H1 (cell line): ENCODE data around the gene PDGFA. TPM values are rescaled to one million over a fixed set of nuclear protein-coding genes. Genes with fewer than 3 reads are reported as not detected.

Experiments used
- CTCF ChIA-PET: fragments of 300-600 bp; sonication (Branson Sonifier 250); formaldehyde crosslinking; loops from one replicate; lab custom pipeline; 2021; ENCODE audit not compliant: partially characterized antibody; lab: Charles Lee
- POLR2A ChIA-PET: fragments of 300-600 bp; sonication (Branson Sonifier 250); formaldehyde crosslinking; loops from one replicate; lab custom pipeline; 2021; ENCODE audit warnings: inconsistent platforms; ENCODE audit not compliant: partially characterized antibody; lab: Charles Lee
- DNase-seq, 2 experiments: peaks; one replicate each; pipeline versions ENCODE4 v3.0.0 to v3.0.0-alpha.2; 2010 to 2022; ENCODE audit warnings: low spot score in 2 of 2, low read depth in 1 of 2, mixed read lengths in 1 of 2
- FAIRE-seq: peaks from 2 replicates; lab custom pipeline; 2011; peaks lifted over from hg19 to GRCh38; lab: Jason Lieb, UNC
- H2AFZ ChIP-seq: 2 replicates; pipeline ENCODE4 v1.8.1; 2012; ENCODE audit warnings: low read length, inconsistent platforms
- H2AK5ac ChIP-seq: 2 replicates; pipeline ENCODE4 v1.6.1; 2013; ENCODE audit warnings: low read depth, low read length
- H2BK120ac ChIP-seq: replicated peaks from 2 replicates; pipeline ENCODE3; 2013; ENCODE audit warnings: low read depth, low read length, inconsistent platforms
- H2BK12ac ChIP-seq: 2 replicates; pipeline ENCODE4 v1.6.1; 2013; ENCODE audit warnings: low read depth, low read length
- H2BK15ac ChIP-seq: 2 replicates; pipeline ENCODE4 v1.6.1; 2013; ENCODE audit warnings: low read length
- H2BK20ac ChIP-seq: 2 replicates; pipeline ENCODE4 v1.6.1; 2013; ENCODE audit warnings: low read length
- H2BK5ac ChIP-seq: 2 replicates; pipeline ENCODE4 v1.6.1; 2013; ENCODE audit warnings: low read depth, low read length
- H3K14ac ChIP-seq: 2 replicates; pipeline ENCODE4 v1.6.1; 2013; ENCODE audit warnings: inconsistent platforms; ENCODE audit not compliant: insufficient read length
- H3K18ac ChIP-seq: 2 replicates; pipeline ENCODE4 v1.6.1; 2013; ENCODE audit warnings: low read length; ENCODE audit errors: extremely low read depth
- H3K23ac ChIP-seq: 2 replicates; pipeline ENCODE4 v1.6.1; 2013; ENCODE audit warnings: inconsistent platforms; ENCODE audit not compliant: insufficient read length
- H3K23me2 ChIP-seq: 2 replicates; pipeline ENCODE4 v1.6.1; 2013; ENCODE audit warnings: low read depth, low read length
- H3K27ac ChIP-seq: 2 replicates; pipeline ENCODE4 v1.6.1; 2011; ENCODE audit warnings: low read depth, low read length, inconsistent platforms
- H3K27me3 ChIP-seq, 4 experiments: replicated peaks in 1 of 4; 1 replicate in 1 of 4; 2 replicates in 3 of 4; pipeline versions ENCODE4 v1.6.1 to v1.8.1; 2011 to 2013; ENCODE audit warnings: low read length in 3 of 4, mild to moderate bottlenecking in 3 of 4, inconsistent platforms in 2 of 4, mixed read lengths in 2 of 4, moderate library complexity in 1 of 4; ENCODE audit not compliant: control insufficient read depth in 3 of 4, insufficient read depth in 3 of 4; ENCODE audit errors: extremely low read depth in 1 of 4
- H3K36me3 ChIP-seq, 4 experiments: 2 replicates each; pipeline versions ENCODE4 v1.6.1 to v1.8.1; 2011 to 2013; ENCODE audit warnings: mild to moderate bottlenecking in 4 of 4, low read length in 3 of 4, moderate library complexity in 2 of 4, control low read depth in 1 of 4, inconsistent platforms in 1 of 4; ENCODE audit not compliant: insufficient read depth in 4 of 4, control insufficient read depth in 2 of 4
- H3K4ac ChIP-seq: replicated peaks from 2 replicates; pipeline ENCODE3; 2013; ENCODE audit warnings: low read length, low read depth, mixed read lengths, inconsistent platforms; ENCODE audit not compliant: insufficient read length
- H3K4me1 ChIP-seq, 4 experiments: replicated peaks in 1 of 4; 1 replicate in 1 of 4; 2 replicates in 3 of 4; pipeline versions ENCODE4 v1.6.1 to v1.8.1; 2011 to 2013; ENCODE audit warnings: low read length in 3 of 4, inconsistent platforms in 2 of 4, mixed read lengths in 1 of 4; ENCODE audit not compliant: insufficient read depth in 4 of 4, control insufficient read depth in 3 of 4
- H3K4me2 ChIP-seq, 2 experiments: 2 replicates each; pipeline versions ENCODE4 v1.6.1 to v1.8.1; 2011 to 2013; ENCODE audit warnings: low read depth in 2 of 2, low read length in 2 of 2, control low read depth in 1 of 2, inconsistent platforms in 1 of 2, mild to moderate bottlenecking in 1 of 2; ENCODE audit not compliant: insufficient read depth in 1 of 2
- H3K4me3 ChIP-seq, 4 experiments: fragments of 200-600, 300-600 bp in 1 of 4; sonication (generic), shearing (Covaris generic), sonication (Bioruptor Twin) in 1 of 4; 2 replicates each; pipeline versions ENCODE4 v1.5.1 to v1.8.1; 2011 to 2016; ENCODE audit warnings: low read length in 4 of 4, low read depth in 3 of 4, control low read depth in 2 of 4, inconsistent platforms in 2 of 4, mild to moderate bottlenecking in 2 of 4, mixed read lengths in 1 of 4, moderate library complexity in 1 of 4; ENCODE audit not compliant: insufficient read depth in 2 of 4; ENCODE audit errors: extremely low read depth in 1 of 4
- H3K56ac ChIP-seq: replicated peaks from 2 replicates; pipeline ENCODE3; 2013; ENCODE audit warnings: low read depth, mild to moderate bottlenecking, mixed read lengths, low read length, inconsistent platforms; ENCODE audit not compliant: insufficient read length
- H3K79me1 ChIP-seq: 2 replicates; pipeline ENCODE4 v1.6.1; 2013; ENCODE audit warnings: low read depth, low read length, control low read depth
- H3K79me2 ChIP-seq, 2 experiments: 2 replicates each; pipeline versions ENCODE4 v1.6.1 to v1.8.1; 2012 to 2013; ENCODE audit warnings: low read length in 2 of 2, mild to moderate bottlenecking in 2 of 2, inconsistent platforms in 1 of 2; ENCODE audit not compliant: insufficient read depth in 2 of 2, control insufficient read depth in 1 of 2
- H3K9ac ChIP-seq, 4 experiments: replicated peaks in 1 of 4; 1 replicate in 1 of 4; 2 replicates in 3 of 4; pipeline versions ENCODE4 v1.6.1 to v1.8.1; 2011 to 2013; ENCODE audit warnings: low read depth in 3 of 4, low read length in 3 of 4, control low read depth in 2 of 4, mild to moderate bottlenecking in 2 of 4, moderate library complexity in 2 of 4, inconsistent platforms in 1 of 4; ENCODE audit errors: extremely low read depth in 1 of 4
- H3K9me3 ChIP-seq, 2 experiments: 2 replicates each; pipeline versions ENCODE4 v1.6.1 to v1.8.1; 2012 to 2013; ENCODE audit warnings: mild to moderate bottlenecking in 2 of 2, moderate library complexity in 2 of 2, control low read depth in 1 of 2, inconsistent platforms in 1 of 2, low read depth in 1 of 2, low read length in 1 of 2, mixed read lengths in 1 of 2; ENCODE audit not compliant: insufficient read depth in 2 of 2
- H4K20me1 ChIP-seq, 2 experiments: replicated peaks in 1 of 2; 2 replicates each; pipeline versions ENCODE3 to v1.8.1; 2011 to 2013; ENCODE audit warnings: inconsistent platforms in 2 of 2, low read length in 2 of 2, mild to moderate bottlenecking in 1 of 2; ENCODE audit not compliant: insufficient read depth in 2 of 2, control insufficient read depth in 1 of 2
- H4K5ac ChIP-seq: 2 replicates; pipeline ENCODE4 v1.6.1; 2013; ENCODE audit warnings: low read length, low read depth, mixed read lengths, inconsistent platforms; ENCODE audit not compliant: insufficient read length
- H4K8ac ChIP-seq: 2 replicates; pipeline ENCODE4 v1.8.0; 2013; ENCODE audit warnings: mild to moderate bottlenecking, moderate library complexity, low read length, inconsistent platforms; ENCODE audit not compliant: insufficient read depth; ENCODE audit errors: extremely low read depth
- H4K91ac ChIP-seq: replicated peaks from 2 replicates; pipeline ENCODE3; 2013; ENCODE audit warnings: low read length, mixed read lengths, inconsistent platforms; ENCODE audit not compliant: insufficient read length
- ASH2L ChIP-seq: fragments of 200-600, 300-600 bp; sonication (generic); IDR thresholded peaks from one replicate; pipeline ENCODE4 v1.7.1; 2017; ENCODE audit warnings: low read length
- CBX5 ChIP-seq: fragments of 300-800, 300-1000 bp; sonication (generic); IDR thresholded peaks from 2 replicates; pipeline ENCODE4 v1.7.1; 2016; ENCODE audit warnings: antibody characterized with exemption, low read length, low read depth
- CTCF ChIP-seq, 3 experiments: IDR thresholded peaks; 1 replicate in 2 of 3; 2 replicates in 1 of 3; pipeline versions ENCODE4 v1.5.1 to v1.6.1; 2011; ENCODE audit warnings: low read length in 3 of 3, mild to moderate bottlenecking in 3 of 3, inconsistent platforms in 2 of 3, low read depth in 1 of 3, moderate library complexity in 1 of 3; ENCODE audit not compliant: insufficient read depth in 1 of 3; ENCODE audit errors: control extremely low read depth in 1 of 3
- JUND ChIP-seq: IDR thresholded peaks from 2 replicates; pipeline ENCODE4 v1.6.1; 2011; ENCODE audit warnings: mild to moderate bottlenecking, improper control_type of control experiment, low read length
- NANOG ChIP-seq: IDR thresholded peaks from 2 replicates; pipeline ENCODE4 v1.6.1; 2011; ENCODE audit warnings: low read length, low read depth, mild to moderate bottlenecking, inconsistent platforms; ENCODE audit not compliant: insufficient read depth, poor library complexity, severe bottlenecking
- RNF2 ChIP-seq: fragments of 200-900, 300-1000 bp; sonication (generic); IDR thresholded peaks from 2 replicates; pipeline ENCODE4 v1.7.1; 2016; ENCODE audit warnings: borderline replicate concordance, low read depth, mild to moderate bottlenecking, antibody characterized with exemption, low read length; ENCODE audit not compliant: poor library complexity, severe bottlenecking; ENCODE audit errors: missing control alignments
- SIX5 ChIP-seq: IDR thresholded peaks from 2 replicates; pipeline ENCODE4 v1.6.1; 2011; ENCODE audit warnings: mild to moderate bottlenecking, low read depth, low read length
- TCF12 ChIP-seq: IDR thresholded peaks from 2 replicates; pipeline ENCODE4 v1.6.1; 2011; ENCODE audit warnings: low read depth, mild to moderate bottlenecking, low read length
- WGBS, 2 experiments: shearing (Covaris generic) in 1 of 2; methylation state at CpG; one replicate each; pipeline versions ENCODE4 v1.1.6 to v1.1.7; 2013 to 2015; ENCODE audit warnings: low lambda C conversion rate in 2 of 2, mixed read lengths in 2 of 2, inconsistent platforms in 1 of 2, low coverage in 1 of 2, missing lambda C conversion rate in 1 of 2; ENCODE audit not compliant: insufficient replicate concordance in 2 of 2, insufficient coverage in 1 of 2, insufficient read length in 1 of 2; ENCODE audit errors: extremely low coverage in 1 of 2, missing lambda C conversion rate in 1 of 2; 5-methylcytosine and 5-hydroxymethylcytosine counted together
- polyA plus RNA-seq, 7 experiments: library from polyadenylated mRNA; depleted of rRNA in 3 of 7; stranded (reverse) in 5 of 7; unstranded in 2 of 7; fragments of >200 nt in 5 of 7; fragments of 200-250 nt in 2 of 7; gene quantifications; 1 replicate in 5 of 7; 2 replicates in 1 of 7; 4 replicates in 1 of 7; pipeline versions ENCODE4 v1.2.1 to v1.2.3, GENCODE V29; 2011 to 2013; ENCODE audit warnings: missing spikeins in 2 of 7, mixed read lengths in 2 of 7
- total RNA-seq: library from RNA; stranded (reverse); fragmentation: NEBNext Ultra II Directional; extraction: Animal tissue kit (Norgen Biotek cat#: 25700); gene quantifications from 2 replicates; pipeline ENCODE4 v1.2.1, GENCODE V29; 2021

PDGFA gene
- total and polyA plus RNA-seq, 2 of the 8 experiments (the other 6 are each of a cell fraction or from before 2014, with no cell fraction given) = 21.1 to 43.0 TPM

GRCh38 chr7:567305-567883, 47.7 kb upstream of the PDGFA start:
- no peak overlapping the region for H4K8ac ChIP-seq
- POLR2A ChIA-PET = no interaction called here

More at GRCh38 chr7:567305-567883, 47.7 kb upstream of the PDGFA start:
- H3K56ac ChIP-seq = no peak overlapping the region
- no peak overlapping the region for H3K14ac ChIP-seq
- no peak overlapping the region for H2BK20ac ChIP-seq
- H4K5ac ChIP-seq = no peak overlapping the region
- WGBS, 2 experiments = 81% methylated on average over 2 of the region's 3 CpGs; no CpG with 5 or more reads in 1 of the 2 experiments
- no peak for FAIRE-seq
- TF ChIP-seq CBX5 (no peak), SIX5 (no peak), TCF12 (no peak), NANOG (no peak), CTCF (IDR thresholded peaks at IDR 0.05; ENCODE audit: control extremely low read depth in 1 of 3, insufficient read depth in 1 of 3, low read depth in 1 of 3, low read length in 3 of 3) (no peak), ASH2L (no peak), RNF2 (no peak), JUND (no peak)
- H4K91ac ChIP-seq = no peak overlapping the region
- peaks cover 0 to 9% (median 6%) of the 10 kb centered on the region in 4 experiments; a peak in 5 of 7 replicates for H3K4me1 ChIP-seq
- H3K27me3 ChIP-seq = no peaks in the 10 kb centered on the region
- no peak overlapping the region for H2BK5ac ChIP-seq
- H2BK12ac ChIP-seq = no peak overlapping the region
- peaks cover 3 to 9% of the 10 kb centered on the region in 2 experiments for H4K20me1 ChIP-seq
- no peak overlapping the region for H2AFZ ChIP-seq
- H3K36me3 ChIP-seq = no peaks in the 10 kb centered on the region; a peak in 1 of 8 replicates
- H2AK5ac ChIP-seq = no peak overlapping the region
- H3K4ac ChIP-seq = no peak overlapping the region
- no peak overlapping the region for H3K4me2 ChIP-seq
- H3K23ac ChIP-seq = no peak overlapping the region
- H3K27ac ChIP-seq = no peak overlapping the region
- H3K79me1 ChIP-seq = no peaks in the 10 kb centered on the region
- no peak overlapping the region for H3K4me3 ChIP-seq
- H2BK120ac ChIP-seq = no peak overlapping the region
- no peaks in the 10 kb centered on the region; a peak in 1 of 4 replicates for H3K79me2 ChIP-seq
- H2BK15ac ChIP-seq = no peak overlapping the region
- DNase-seq = no peak
- no peak overlapping the region for H3K18ac ChIP-seq
- CTCF ChIA-PET = no interaction called here
- no peak overlapping the region for H3K9ac ChIP-seq
- H3K9me3 ChIP-seq = peaks cover 0 to 3% of the 10 kb centered on the region in 2 experiments; a peak in 1 of 4 replicates
- peaks cover 8% of the 10 kb centered on the region; the same call in 1 of the 2 replicates for H3K23me2 ChIP-seq
